Activated effector memory CD4-positive, alpha-beta T cell treated with anti-CD3 and anti-CD28 coated beads, Interleukin-2, amount 50 U/mL, for 16 hours (primary cell): ENCODE measurements around the gene PRSS33.
A peak's percentile ranks its signal among the peaks of the same experiment; 100 is the strongest.

Experiments used
- DNase-seq: peaks from one replicate; pipeline ENCODE4 v3.0.0-alpha.2; 2020

The PRSS33 gene

DNA sequence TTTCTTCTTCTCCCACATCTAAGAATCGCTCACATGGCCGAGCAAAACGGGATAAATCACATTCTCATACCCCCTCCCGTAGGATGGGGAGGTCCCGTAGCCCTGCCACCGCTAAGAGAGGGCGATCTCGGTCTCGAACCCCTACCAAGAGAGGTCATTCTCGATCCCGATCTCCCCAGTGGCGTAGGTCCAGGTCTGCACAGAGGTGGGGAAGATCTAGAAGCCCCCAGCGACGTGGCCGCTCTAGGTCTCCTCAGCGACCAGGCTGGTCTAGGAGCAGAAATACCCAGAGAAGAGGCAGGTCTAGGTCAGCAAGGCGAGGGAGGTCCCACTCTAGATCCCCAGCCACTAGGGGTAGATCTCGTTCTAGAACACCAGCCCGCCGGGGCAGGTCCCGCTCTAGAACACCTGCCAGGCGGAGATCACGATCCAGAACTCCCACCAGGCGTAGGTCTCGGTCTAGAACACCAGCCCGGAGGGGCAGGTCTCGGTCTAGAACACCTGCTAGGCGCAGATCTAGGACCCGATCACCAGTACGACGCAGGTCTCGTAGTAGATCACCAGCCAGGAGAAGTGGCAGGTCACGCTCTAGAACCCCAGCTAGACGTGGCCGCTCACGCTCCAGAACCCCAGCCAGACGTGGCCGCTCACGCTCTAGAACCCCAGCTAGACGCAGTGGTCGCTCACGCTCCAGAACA is 25.3 kb downstream of the PRSS33 start:
- DNase-seq: no peak

GRCh38 chr16:2761472-2761871 is 25.9 kb downstream of the PRSS33 start:
- no peak for DNase-seq

DNA sequence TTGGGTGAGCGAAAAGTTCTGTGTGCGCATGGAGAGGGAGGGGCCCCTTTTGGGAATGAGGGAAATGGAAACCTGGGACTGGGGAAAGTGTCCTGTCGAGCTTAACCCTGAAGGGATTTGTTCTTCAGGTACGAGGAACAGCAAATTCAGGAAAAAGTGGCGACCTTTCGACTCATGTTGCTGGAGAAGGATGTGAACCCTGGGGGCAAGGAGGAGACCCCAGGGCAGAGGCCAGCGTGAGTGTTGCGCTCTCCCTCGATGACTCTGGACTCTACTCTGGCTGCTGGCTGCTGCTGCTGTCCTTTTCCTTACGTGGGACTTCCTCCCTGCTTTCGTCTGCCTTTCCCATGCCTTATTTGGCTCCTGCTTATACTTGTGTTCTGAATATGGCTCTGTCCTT is 30.0 kb downstream of the PRSS33 start:
- no peak for DNase-seq

GRCh38 chr16:2756288-2757015 is 30.9 kb downstream of the PRSS33 start:
- DNase-seq: no peak

DNA sequence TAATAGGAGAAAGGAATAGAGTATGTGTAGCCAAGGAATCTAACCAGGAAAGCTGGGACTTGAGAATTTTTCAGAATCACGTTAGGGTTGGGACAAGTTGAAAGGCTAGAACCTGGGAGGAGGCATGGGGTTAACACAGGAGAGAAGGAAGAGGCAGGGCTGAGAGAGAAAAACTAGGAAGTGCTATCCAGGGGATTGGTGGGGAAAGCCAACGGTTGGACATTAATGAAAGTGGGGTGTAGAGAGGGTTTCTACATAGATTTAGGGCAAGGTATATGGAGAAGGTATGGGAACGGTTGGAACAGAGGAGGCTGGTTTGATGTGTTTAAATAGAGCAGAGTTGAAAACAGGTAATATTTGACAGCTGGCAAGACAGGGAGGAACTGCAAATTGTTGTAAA is 32.2 kb downstream of the PRSS33 start:
- no peak for DNase-seq

GRCh38 chr16:2753733-2754020 is 33.7 kb downstream of the PRSS33 start:
- DNase-seq: no peak

GRCh38 chr16:2752850-2753732 is 34.3 kb downstream of the PRSS33 start:
- no peak for DNase-seq

DNA sequence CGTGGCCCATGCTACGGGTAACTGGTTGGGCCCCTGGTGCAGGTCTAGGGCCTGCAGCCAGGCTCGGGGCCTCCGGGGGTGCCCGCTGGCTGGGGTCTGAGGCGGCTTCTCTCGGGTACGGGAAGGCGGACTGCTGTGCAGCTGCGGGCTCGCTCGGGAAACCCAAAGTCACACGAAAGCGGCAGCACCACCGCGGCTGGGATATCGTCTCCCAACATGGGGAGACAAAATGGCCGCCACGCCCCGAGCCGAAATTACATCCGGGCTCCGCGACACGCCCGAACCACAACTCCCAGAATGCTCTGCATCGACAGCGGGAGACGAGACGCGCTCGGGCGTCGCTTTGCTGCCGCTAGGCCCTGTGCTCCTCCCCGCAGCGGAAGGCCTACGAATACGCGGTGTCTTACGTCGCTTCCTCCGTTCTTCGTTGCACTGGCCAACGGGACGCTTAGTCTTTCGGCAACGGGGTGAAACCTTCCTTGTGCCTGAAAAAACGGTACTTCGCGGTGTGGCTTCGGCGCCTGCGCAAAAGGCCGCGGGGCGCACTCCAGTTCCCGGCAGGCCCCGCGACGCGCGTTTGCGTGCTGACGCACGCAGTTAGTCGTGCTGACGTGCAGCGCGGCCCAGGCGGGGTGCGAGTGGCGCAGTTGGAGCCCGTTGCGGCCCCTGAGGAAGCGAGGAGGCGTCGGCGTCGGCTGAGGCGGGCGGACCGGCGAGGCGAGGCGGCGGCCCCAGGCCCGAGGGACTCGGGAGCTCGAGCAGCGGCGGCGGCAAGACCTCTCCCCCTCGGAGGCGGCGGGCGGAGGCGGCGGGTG is 35.1 kb downstream of the PRSS33 start, which contains the start of gene SRRM2:
SRRM2 (plus strand) TSS at position 604 of the 815 bp plus-strand sequence. CDS start 3,727 bp downstream, outside the sequence.
- DNase-seq: peak; percentile 98

GRCh38 chr16:2751577-2752034 is 35.8 kb downstream of the PRSS33 start:
- no peak for DNase-seq

DNA sequence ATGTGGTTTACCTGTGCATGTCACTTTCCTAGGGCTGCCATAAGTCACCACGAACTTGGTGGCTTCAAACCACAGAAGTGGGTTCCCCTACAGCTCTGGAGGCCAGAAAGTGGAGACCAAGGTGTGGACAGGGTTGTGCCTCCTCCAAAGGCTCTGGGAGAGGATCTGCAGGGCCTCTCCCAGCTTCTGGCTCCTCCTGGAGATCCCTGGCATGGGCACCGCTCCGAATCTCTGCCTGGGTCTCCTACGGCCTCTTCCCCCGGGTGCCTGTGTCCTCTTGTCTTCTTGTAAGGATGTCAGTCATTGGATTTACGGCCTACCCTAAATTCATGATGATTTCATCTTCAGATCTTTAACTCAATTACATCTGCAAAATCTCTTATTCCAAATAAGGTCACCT is 37.4 kb downstream of the PRSS33 start:
- no peak for DNase-seq

DNA sequence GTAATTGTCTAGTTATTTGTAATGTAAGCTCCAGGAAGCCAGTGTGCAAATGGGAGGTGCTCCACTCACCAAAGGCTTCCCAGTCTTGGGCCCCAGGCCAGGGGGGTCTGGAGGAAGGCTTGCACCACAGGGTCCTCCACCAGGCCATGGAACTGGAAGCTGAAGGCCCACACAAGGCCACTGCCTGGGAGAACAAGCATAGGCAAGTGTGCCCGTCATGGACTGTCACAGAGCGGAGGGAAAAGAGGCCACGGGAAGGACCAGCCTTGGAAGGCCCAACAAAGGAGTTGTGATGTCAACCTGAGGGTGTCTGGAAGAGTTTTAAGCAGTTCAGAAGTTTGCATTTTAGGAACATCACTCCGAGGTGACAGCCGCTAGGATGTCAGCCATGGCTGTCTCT is 37.9 kb downstream of the PRSS33 start:
- no peak for DNase-seq

DNA sequence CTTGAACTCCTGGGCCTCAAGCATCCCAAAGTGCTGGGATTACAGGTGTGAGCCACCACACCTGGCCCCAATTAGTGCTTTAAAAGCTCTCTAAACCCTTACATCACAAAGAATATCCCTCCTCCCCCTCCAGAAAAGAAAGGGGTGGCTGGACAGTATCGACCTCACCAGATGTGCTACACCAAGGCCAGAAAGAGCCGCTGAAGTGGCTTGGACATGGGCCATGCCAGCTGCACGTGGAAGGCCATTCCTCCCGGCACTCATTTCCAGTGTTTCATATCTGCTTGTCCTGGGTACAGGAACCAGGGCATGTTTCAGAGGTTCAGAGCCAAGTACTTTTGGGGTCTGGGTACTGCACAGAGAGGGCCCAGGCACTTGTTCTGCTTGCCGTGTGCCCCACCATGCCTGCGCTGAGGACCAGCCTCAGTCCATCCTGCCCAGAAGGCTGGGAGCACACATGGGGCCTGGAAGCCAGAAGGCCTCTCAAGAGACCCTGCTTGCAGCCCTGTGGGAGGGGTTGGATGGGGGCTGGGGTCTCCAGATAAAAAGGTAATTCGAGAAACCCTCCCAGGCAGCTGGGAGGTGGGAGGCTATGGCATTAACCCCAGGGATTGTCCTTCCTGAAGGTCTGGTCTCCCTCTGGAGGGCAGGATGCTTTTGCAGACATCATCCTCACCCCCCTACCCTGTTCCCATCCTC is 38.5 kb downstream of the PRSS33 start:
- DNase-seq: no peak

GRCh38 chr16:2745961-2746360 is 41.4 kb downstream of the PRSS33 start:
- no peak for DNase-seq

- DNase-seq: no peak
These were observed 42.1 kb downstream of the PRSS33 start for GRCh38 chr16:2745116-2745890.

DNA sequence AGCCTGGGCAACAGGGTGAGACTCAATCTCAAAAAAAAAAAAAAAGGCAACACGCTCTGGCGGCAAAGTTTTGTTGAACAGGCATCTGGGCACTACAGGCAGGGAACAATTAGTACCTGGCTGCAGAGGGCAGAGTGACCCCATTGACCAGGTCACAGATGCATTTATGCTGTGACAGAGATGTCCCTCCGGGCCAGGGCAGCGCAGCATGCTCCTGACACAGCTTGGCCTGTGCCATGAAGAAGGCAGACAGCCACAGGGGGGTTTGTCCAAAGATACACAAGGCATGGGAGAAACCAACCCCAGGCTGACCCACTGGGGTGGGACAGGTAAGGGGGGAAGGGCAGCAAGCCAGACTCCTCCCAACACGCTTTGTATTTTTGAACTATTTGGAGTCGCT is 42.6 kb downstream of the PRSS33 start:
- no peak for DNase-seq

- DNase-seq: no peak
These were observed 44.2 kb downstream of the PRSS33 start for GRCh38 chr16:2743007-2743810.

DNA sequence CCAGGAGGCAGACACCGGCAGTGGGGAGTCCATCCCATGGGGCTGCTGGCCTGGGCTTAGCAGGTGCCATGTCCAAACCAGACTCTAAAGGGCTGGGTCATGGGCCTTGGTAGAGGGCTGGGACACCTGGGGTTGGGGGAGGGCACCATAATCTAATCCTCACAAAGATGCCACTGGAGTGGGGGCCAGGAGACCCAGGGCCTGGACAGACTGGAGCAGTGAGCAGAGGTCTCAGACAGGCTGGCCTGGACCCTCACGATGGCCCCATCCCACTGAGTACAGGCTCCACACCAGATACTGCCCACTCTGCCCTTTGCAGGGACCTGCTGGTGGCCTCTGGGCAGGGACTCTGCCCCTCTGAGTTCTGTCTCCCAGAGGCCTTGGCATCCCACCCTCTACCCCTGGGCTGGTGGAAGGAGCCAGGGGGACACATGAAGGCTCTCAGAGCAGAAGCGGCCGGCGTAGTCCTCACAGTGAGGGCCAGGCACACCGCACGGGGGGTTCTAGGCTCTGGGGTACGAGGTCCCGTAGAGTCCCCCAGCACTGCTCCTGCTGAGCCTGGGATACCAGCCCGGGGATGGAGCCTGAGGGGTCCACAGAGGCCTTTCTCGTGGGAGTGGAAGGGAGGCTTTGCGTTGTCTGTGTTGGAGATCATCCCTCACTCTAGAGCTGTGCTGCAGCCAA is 44.9 kb downstream of the PRSS33 start:
- DNase-seq: no peak

- no peak for DNase-seq
These were observed 46.2 kb downstream of the PRSS33 start for GRCh38 chr16:2741168-2741567.

DNA sequence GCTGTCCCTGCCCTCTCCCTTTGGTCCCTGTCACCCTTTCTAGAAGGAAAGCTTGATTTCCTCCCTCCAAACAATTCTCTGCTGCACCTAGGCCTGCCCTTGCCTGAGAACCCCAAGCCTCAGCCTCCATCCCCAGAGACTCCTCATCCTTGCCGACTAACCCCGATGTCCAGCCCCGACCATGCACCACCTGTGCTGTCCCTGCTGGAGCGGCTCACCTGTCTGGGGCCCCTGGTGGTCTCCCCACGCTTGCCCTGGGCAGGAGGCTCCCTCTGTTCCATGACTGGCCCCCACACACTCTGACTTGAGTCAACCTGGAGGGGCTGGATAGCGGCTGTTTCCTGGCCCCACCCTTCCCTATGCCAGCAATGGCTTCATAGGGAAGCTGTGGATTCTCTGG is 46.9 kb downstream of the PRSS33 start:
- no peak for DNase-seq
